Progenitor cell of endocrine pancreas (in vitro differentiated cells): ENCODE data around the gene MAD1L1. TPM values are rescaled to one million over a fixed set of nuclear protein-coding genes. Genes with fewer than 3 reads are reported as not detected.

ENCODE experiments used
- DNase-seq: peaks from one replicate; pipeline ENCODE4 v3.0.0; 2021; ENCODE audit warnings: low spot score; ENCODE audit not compliant: unreplicated experiment
- H3K27ac Mint-ChIP-seq: 2 replicates; pipeline ENCODE4 v1.8.0; 2021; ENCODE audit warnings: mild to moderate bottlenecking, moderate library complexity, mixed read lengths
- H3K27me3 Mint-ChIP-seq: 2 replicates; pipeline ENCODE4 v1.8.0; 2021; ENCODE audit warnings: mixed read lengths
- H3K36me3 Mint-ChIP-seq: 2 replicates; pipeline ENCODE4 v1.8.0; 2022; ENCODE audit warnings: mixed read lengths; ENCODE audit not compliant: insufficient read depth
- H3K4me1 Mint-ChIP-seq: 2 replicates; pipeline ENCODE4 v1.8.0; 2021; ENCODE audit warnings: low read depth, mixed read lengths
- H3K4me3 Mint-ChIP-seq: 2 replicates; pipeline ENCODE4 v1.8.0; 2021; ENCODE audit warnings: low read depth, mild to moderate bottlenecking, moderate library complexity, mixed read lengths
- H3K9me3 Mint-ChIP-seq: 2 replicates; pipeline ENCODE4 v1.8.0; 2021; ENCODE audit warnings: low read depth, mixed read lengths
- total RNA-seq: library from RNA; stranded (reverse); gene quantifications from 2 replicates; pipeline ENCODE4 v1.2.1, GENCODE V29; 2021
- TF ChIP-seq, protein P1 (sequence below): fragments of 200-600 bp; sonication (generic); IDR thresholded peaks from one replicate; pipeline ENCODE4 v1.5.0; 2021; ENCODE audit warnings: antibody characterized with exemption, mild to moderate bottlenecking; ENCODE audit not compliant: unreplicated experiment

Gene MAD1L1
- total RNA-seq, 1 donor from 2014 or later = 49.8 TPM

GRCh38 chr7:1892011-1892965 is 340.5 kb downstream of the MAD1L1 start:
- Mint-ChIP-seq H3K27me3 (no peaks in the 10 kb centered on the region), H3K27ac (no peak overlapping the region), H3K4me3 (no peak overlapping the region), H3K36me3 (peaks cover 9% of the 10 kb centered on the region), H3K4me1 (no peaks in the 10 kb centered on the region), H3K9me3 (no peaks in the 10 kb centered on the region)
- no peak for DNase-seq
- TF ChIP-seq, protein P1, sequence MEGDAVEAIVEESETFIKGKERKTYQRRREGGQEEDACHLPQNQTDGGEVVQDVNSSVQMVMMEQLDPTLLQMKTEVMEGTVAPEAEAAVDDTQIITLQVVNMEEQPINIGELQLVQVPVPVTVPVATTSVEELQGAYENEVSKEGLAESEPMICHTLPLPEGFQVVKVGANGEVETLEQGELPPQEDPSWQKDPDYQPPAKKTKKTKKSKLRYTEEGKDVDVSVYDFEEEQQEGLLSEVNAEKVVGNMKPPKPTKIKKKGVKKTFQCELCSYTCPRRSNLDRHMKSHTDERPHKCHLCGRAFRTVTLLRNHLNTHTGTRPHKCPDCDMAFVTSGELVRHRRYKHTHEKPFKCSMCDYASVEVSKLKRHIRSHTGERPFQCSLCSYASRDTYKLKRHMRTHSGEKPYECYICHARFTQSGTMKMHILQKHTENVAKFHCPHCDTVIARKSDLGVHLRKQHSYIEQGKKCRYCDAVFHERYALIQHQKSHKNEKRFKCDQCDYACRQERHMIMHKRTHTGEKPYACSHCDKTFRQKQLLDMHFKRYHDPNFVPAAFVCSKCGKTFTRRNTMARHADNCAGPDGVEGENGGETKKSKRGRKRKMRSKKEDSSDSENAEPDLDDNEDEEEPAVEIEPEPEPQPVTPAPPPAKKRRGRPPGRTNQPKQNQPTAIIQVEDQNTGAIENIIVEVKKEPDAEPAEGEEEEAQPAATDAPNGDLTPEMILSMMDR = no peak

- Mint-ChIP-seq H3K9me3 (no peaks in the 10 kb centered on the region), H3K4me3 (no peak overlapping the region), H3K4me1 (no peaks in the 10 kb centered on the region), H3K27ac (no peak overlapping the region), H3K27me3 (no peaks in the 10 kb centered on the region), H3K36me3 (peaks cover 9% of the 10 kb centered on the region)
- TF ChIP-seq, protein P1 = no peak
- no peak for DNase-seq
Observed at GRCh38 chr7:1890289-1891235, 342.2 kb downstream of the MAD1L1 start.

DNA sequence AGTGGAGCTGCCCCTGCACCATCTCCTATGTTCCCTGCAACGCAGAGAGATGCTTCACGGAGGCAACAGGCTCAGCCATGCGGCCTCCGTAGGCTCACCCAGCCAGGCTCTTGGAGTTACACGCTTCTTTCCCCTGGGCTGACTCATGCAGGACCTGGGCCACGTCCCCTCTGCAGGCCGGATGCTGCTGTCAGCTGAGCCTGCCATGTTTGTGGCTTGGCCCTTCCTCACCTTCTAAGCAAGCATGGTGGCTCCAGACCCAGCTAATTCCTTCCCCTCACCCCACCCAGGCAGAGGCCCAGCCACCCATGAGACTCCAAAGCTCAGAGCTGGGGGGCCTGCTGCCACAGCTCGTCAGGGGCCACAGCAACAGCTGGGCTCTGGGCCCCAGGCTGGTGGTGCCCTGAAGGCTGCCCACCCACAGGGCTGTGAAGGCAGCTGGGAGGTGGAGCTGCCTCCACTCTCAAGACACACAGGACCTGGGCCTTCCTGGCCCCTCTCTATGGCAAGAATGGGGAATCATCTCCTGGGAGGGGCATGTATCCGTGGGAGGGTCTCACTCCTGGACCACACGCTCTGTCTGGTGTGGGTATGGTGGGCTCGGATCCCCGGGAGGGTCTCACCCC is 343.1 kb downstream of the MAD1L1 start:
- Mint-ChIP-seq H3K27me3 (no peaks in the 10 kb centered on the region), H3K4me3 (no peak overlapping the region), H3K9me3 (no peaks in the 10 kb centered on the region), H3K27ac (no peak overlapping the region), H3K36me3 (peaks cover 9% of the 10 kb centered on the region), H3K4me1 (no peaks in the 10 kb centered on the region)
- DNase-seq = no peak
- TF ChIP-seq, protein P1 = no peak

DNA sequence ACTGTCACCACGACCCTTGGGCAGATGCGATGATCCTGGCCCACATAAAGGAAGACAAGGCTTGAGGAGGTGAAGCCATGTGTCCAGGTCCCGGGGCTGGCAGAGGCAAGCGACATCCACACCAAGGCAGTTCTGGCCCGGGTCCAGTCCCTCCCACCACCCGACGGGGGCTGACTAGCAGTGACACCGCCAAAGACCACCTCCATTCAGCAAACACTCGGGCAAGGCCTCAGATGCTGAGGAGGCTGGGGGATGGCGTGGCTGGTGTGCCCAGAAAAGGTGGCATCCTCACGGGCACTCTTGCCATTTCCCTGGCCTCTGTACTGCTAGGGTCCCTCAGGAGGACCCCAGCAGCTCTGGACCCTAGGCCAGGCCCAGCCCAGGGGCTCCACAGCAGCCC is 343.7 kb downstream of the MAD1L1 start:
- Mint-ChIP-seq H3K27ac (no peak overlapping the region), H3K27me3 (no peaks in the 10 kb centered on the region), H3K4me3 (no peak overlapping the region), H3K36me3 (peaks cover 9% of the 10 kb centered on the region), H3K4me1 (no peaks in the 10 kb centered on the region), H3K9me3 (no peaks in the 10 kb centered on the region)
- TF ChIP-seq, protein P1 = no peak
- no peak for DNase-seq

DNA sequence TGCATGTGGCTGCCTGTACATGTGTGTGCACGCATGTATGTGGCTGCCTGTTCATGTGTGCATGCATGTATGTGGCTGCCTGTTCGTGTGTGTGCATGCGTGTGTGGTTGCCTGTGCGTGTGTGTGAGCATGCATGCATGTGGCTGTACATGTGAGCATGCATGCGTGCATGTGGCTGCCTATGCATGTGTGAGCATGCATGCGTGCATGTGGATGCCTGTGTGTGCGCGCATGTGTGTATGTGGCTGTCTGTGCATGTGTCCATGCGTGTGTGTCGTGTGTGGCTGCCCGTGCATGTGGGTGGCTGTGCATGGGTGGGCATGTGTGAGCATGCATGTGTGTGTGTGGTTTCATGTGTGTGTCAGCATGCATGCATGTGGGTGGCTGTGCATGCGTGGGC is 344.3 kb downstream of the MAD1L1 start:
- DNase-seq = no peak
- Mint-ChIP-seq H3K27me3 (no peaks in the 10 kb centered on the region), H3K4me3 (no peak overlapping the region), H3K9me3 (no peaks in the 10 kb centered on the region), H3K36me3 (peaks cover 9% of the 10 kb centered on the region), H3K27ac (no peak overlapping the region), H3K4me1 (no peaks in the 10 kb centered on the region)
- TF ChIP-seq, protein P1 = no peak
